SU-DHL-6 (cell line): ENCODE data around the gene GSC.

Experiments used
- EZH2phosphoT487 ChIP-seq: fragments of 200-600 bp; sonication (generic), shearing (Covaris generic); conservative IDR thresholded peaks from 2 replicates; pipeline ENCODE4 v1.6.1; 2018; ENCODE audit warnings: mild to moderate bottlenecking, antibody characterized with exemption, low read length, moderate library complexity, mixed read lengths
- TF ChIP-seq, protein P1 (sequence below): fragments of 200-600 bp; sonication (generic); IDR thresholded peaks from one replicate; pipeline ENCODE4 v1.5.1; 2017; ENCODE audit warnings: antibody characterized with exemption, mild to moderate bottlenecking, low read length, moderate library complexity; ENCODE audit not compliant: insufficient read depth, poor library complexity, severe bottlenecking

DNA sequence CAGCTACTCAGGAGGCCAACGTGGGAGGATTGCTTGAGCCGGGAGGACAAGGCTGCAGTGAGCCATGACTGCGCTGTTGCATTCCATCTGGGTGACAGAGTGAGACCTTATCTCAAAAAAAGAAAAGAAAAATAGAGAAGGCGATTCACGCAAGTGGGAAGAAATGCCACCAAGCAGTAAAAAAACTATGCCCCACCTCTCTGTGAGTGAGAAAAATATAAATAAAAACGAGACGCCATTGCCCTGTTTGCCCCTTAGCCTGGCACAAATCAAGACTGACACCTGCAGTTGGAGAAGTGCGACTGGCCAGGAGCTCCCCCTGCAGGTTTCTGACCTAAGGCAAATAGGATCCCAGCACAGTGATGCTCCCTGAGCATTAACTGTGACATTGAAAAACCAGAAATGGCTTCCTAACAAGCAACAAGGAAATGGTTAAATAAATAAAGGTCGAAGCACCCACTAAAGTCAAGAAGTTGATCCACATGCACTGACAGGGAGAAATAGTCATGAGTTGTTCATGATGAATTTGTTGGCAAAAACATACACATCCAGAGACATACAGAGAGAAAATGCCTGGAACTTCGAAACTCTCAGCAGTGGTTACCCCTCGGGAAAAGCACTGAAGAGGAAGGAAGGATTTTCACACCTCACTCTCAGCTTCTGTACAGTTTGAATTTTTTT, 21.1 kb downstream of the GSC start:
- TF ChIP-seq, protein P1, sequence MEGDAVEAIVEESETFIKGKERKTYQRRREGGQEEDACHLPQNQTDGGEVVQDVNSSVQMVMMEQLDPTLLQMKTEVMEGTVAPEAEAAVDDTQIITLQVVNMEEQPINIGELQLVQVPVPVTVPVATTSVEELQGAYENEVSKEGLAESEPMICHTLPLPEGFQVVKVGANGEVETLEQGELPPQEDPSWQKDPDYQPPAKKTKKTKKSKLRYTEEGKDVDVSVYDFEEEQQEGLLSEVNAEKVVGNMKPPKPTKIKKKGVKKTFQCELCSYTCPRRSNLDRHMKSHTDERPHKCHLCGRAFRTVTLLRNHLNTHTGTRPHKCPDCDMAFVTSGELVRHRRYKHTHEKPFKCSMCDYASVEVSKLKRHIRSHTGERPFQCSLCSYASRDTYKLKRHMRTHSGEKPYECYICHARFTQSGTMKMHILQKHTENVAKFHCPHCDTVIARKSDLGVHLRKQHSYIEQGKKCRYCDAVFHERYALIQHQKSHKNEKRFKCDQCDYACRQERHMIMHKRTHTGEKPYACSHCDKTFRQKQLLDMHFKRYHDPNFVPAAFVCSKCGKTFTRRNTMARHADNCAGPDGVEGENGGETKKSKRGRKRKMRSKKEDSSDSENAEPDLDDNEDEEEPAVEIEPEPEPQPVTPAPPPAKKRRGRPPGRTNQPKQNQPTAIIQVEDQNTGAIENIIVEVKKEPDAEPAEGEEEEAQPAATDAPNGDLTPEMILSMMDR = peak; percentile 70
- no peak for TF ChIP-seq EZH2phosphoT487
